H1 (cell line): Measurements from ENCODE around the gene GFI1B. TPM values are rescaled to one million over a fixed set of nuclear protein-coding genes. Genes with fewer than 3 reads are reported as not detected.

Experiments
- CTCF ChIA-PET: fragments of 300-600 bp; sonication (Branson Sonifier 250); formaldehyde crosslinking; loops from one replicate; lab custom pipeline; 2021; ENCODE audit not compliant: partially characterized antibody; lab: Charles Lee
- POLR2A ChIA-PET: fragments of 300-600 bp; sonication (Branson Sonifier 250); formaldehyde crosslinking; loops from one replicate; lab custom pipeline; 2021; ENCODE audit warnings: inconsistent platforms; ENCODE audit not compliant: partially characterized antibody; lab: Charles Lee
- DNase-seq, 2 experiments: peaks; one replicate each; pipeline versions ENCODE4 v3.0.0 to v3.0.0-alpha.2; 2010 to 2022; ENCODE audit warnings: low spot score in 2 of 2, low read depth in 1 of 2, mixed read lengths in 1 of 2
- FAIRE-seq: peaks from 2 replicates; lab custom pipeline; 2011; peaks lifted over from hg19 to GRCh38; lab: Jason Lieb, UNC
- H2AFZ ChIP-seq: 2 replicates; pipeline ENCODE4 v1.8.1; 2012; ENCODE audit warnings: low read length, inconsistent platforms
- H2AK5ac ChIP-seq: 2 replicates; pipeline ENCODE4 v1.6.1; 2013; ENCODE audit warnings: low read depth, low read length
- H2BK120ac ChIP-seq: replicated peaks from 2 replicates; pipeline ENCODE3; 2013; ENCODE audit warnings: low read depth, low read length, inconsistent platforms
- H2BK12ac ChIP-seq: 2 replicates; pipeline ENCODE4 v1.6.1; 2013; ENCODE audit warnings: low read depth, low read length
- H2BK15ac ChIP-seq: 2 replicates; pipeline ENCODE4 v1.6.1; 2013; ENCODE audit warnings: low read length
- H2BK20ac ChIP-seq: 2 replicates; pipeline ENCODE4 v1.6.1; 2013; ENCODE audit warnings: low read length
- H2BK5ac ChIP-seq: 2 replicates; pipeline ENCODE4 v1.6.1; 2013; ENCODE audit warnings: low read depth, low read length
- H3K14ac ChIP-seq: 2 replicates; pipeline ENCODE4 v1.6.1; 2013; ENCODE audit warnings: inconsistent platforms; ENCODE audit not compliant: insufficient read length
- H3K18ac ChIP-seq: 2 replicates; pipeline ENCODE4 v1.6.1; 2013; ENCODE audit warnings: low read length; ENCODE audit errors: extremely low read depth
- H3K23ac ChIP-seq: 2 replicates; pipeline ENCODE4 v1.6.1; 2013; ENCODE audit warnings: inconsistent platforms; ENCODE audit not compliant: insufficient read length
- H3K23me2 ChIP-seq: 2 replicates; pipeline ENCODE4 v1.6.1; 2013; ENCODE audit warnings: low read depth, low read length
- H3K27ac ChIP-seq: 2 replicates; pipeline ENCODE4 v1.6.1; 2011; ENCODE audit warnings: low read depth, low read length, inconsistent platforms
- H3K27me3 ChIP-seq, 4 experiments: replicated peaks in 1 of 4; 1 replicate in 1 of 4; 2 replicates in 3 of 4; pipeline versions ENCODE4 v1.6.1 to v1.8.1; 2011 to 2013; ENCODE audit warnings: low read length in 3 of 4, mild to moderate bottlenecking in 3 of 4, inconsistent platforms in 2 of 4, mixed read lengths in 2 of 4, moderate library complexity in 1 of 4; ENCODE audit not compliant: control insufficient read depth in 3 of 4, insufficient read depth in 3 of 4; ENCODE audit errors: extremely low read depth in 1 of 4
- H3K36me3 ChIP-seq, 4 experiments: 2 replicates each; pipeline versions ENCODE4 v1.6.1 to v1.8.1; 2011 to 2013; ENCODE audit warnings: mild to moderate bottlenecking in 4 of 4, low read length in 3 of 4, moderate library complexity in 2 of 4, control low read depth in 1 of 4, inconsistent platforms in 1 of 4; ENCODE audit not compliant: insufficient read depth in 4 of 4, control insufficient read depth in 2 of 4
- H3K4ac ChIP-seq: replicated peaks from 2 replicates; pipeline ENCODE3; 2013; ENCODE audit warnings: low read length, low read depth, mixed read lengths, inconsistent platforms; ENCODE audit not compliant: insufficient read length
- H3K4me1 ChIP-seq, 4 experiments: replicated peaks in 1 of 4; 1 replicate in 1 of 4; 2 replicates in 3 of 4; pipeline versions ENCODE4 v1.6.1 to v1.8.1; 2011 to 2013; ENCODE audit warnings: low read length in 3 of 4, inconsistent platforms in 2 of 4, mixed read lengths in 1 of 4; ENCODE audit not compliant: insufficient read depth in 4 of 4, control insufficient read depth in 3 of 4
- H3K4me2 ChIP-seq, 2 experiments: 2 replicates each; pipeline versions ENCODE4 v1.6.1 to v1.8.1; 2011 to 2013; ENCODE audit warnings: low read depth in 2 of 2, low read length in 2 of 2, control low read depth in 1 of 2, inconsistent platforms in 1 of 2, mild to moderate bottlenecking in 1 of 2; ENCODE audit not compliant: insufficient read depth in 1 of 2
- H3K4me3 ChIP-seq, 4 experiments: fragments of 200-600, 300-600 bp in 1 of 4; sonication (generic), shearing (Covaris generic), sonication (Bioruptor Twin) in 1 of 4; 2 replicates each; pipeline versions ENCODE4 v1.5.1 to v1.8.1; 2011 to 2016; ENCODE audit warnings: low read length in 4 of 4, low read depth in 3 of 4, control low read depth in 2 of 4, inconsistent platforms in 2 of 4, mild to moderate bottlenecking in 2 of 4, mixed read lengths in 1 of 4, moderate library complexity in 1 of 4; ENCODE audit not compliant: insufficient read depth in 2 of 4; ENCODE audit errors: extremely low read depth in 1 of 4
- H3K56ac ChIP-seq: replicated peaks from 2 replicates; pipeline ENCODE3; 2013; ENCODE audit warnings: low read depth, mild to moderate bottlenecking, mixed read lengths, low read length, inconsistent platforms; ENCODE audit not compliant: insufficient read length
- H3K79me1 ChIP-seq: 2 replicates; pipeline ENCODE4 v1.6.1; 2013; ENCODE audit warnings: low read depth, low read length, control low read depth
- H3K79me2 ChIP-seq, 2 experiments: 2 replicates each; pipeline versions ENCODE4 v1.6.1 to v1.8.1; 2012 to 2013; ENCODE audit warnings: low read length in 2 of 2, mild to moderate bottlenecking in 2 of 2, inconsistent platforms in 1 of 2; ENCODE audit not compliant: insufficient read depth in 2 of 2, control insufficient read depth in 1 of 2
- H3K9ac ChIP-seq, 4 experiments: replicated peaks in 1 of 4; 1 replicate in 1 of 4; 2 replicates in 3 of 4; pipeline versions ENCODE4 v1.6.1 to v1.8.1; 2011 to 2013; ENCODE audit warnings: low read depth in 3 of 4, low read length in 3 of 4, control low read depth in 2 of 4, mild to moderate bottlenecking in 2 of 4, moderate library complexity in 2 of 4, inconsistent platforms in 1 of 4; ENCODE audit errors: extremely low read depth in 1 of 4
- H3K9me3 ChIP-seq, 2 experiments: 2 replicates each; pipeline versions ENCODE4 v1.6.1 to v1.8.1; 2012 to 2013; ENCODE audit warnings: mild to moderate bottlenecking in 2 of 2, moderate library complexity in 2 of 2, control low read depth in 1 of 2, inconsistent platforms in 1 of 2, low read depth in 1 of 2, low read length in 1 of 2, mixed read lengths in 1 of 2; ENCODE audit not compliant: insufficient read depth in 2 of 2
- H4K20me1 ChIP-seq, 2 experiments: replicated peaks in 1 of 2; 2 replicates each; pipeline versions ENCODE3 to v1.8.1; 2011 to 2013; ENCODE audit warnings: inconsistent platforms in 2 of 2, low read length in 2 of 2, mild to moderate bottlenecking in 1 of 2; ENCODE audit not compliant: insufficient read depth in 2 of 2, control insufficient read depth in 1 of 2
- H4K5ac ChIP-seq: 2 replicates; pipeline ENCODE4 v1.6.1; 2013; ENCODE audit warnings: low read length, low read depth, mixed read lengths, inconsistent platforms; ENCODE audit not compliant: insufficient read length
- H4K8ac ChIP-seq: 2 replicates; pipeline ENCODE4 v1.8.0; 2013; ENCODE audit warnings: mild to moderate bottlenecking, moderate library complexity, low read length, inconsistent platforms; ENCODE audit not compliant: insufficient read depth; ENCODE audit errors: extremely low read depth
- H4K91ac ChIP-seq: replicated peaks from 2 replicates; pipeline ENCODE3; 2013; ENCODE audit warnings: low read length, mixed read lengths, inconsistent platforms; ENCODE audit not compliant: insufficient read length
- CREB1 ChIP-seq: IDR thresholded peaks from 2 replicates; pipeline ENCODE4 v1.6.1; 2012; ENCODE audit warnings: inconsistent platforms
- EGR1 ChIP-seq: IDR thresholded peaks from 2 replicates; pipeline ENCODE4 v1.6.1; 2011; ENCODE audit warnings: low read depth, low read length, borderline replicate concordance
- FOSL1 ChIP-seq: IDR thresholded peaks from 2 replicates; pipeline ENCODE4 v1.6.1; 2011; ENCODE audit warnings: mild to moderate bottlenecking, low read depth, low read length, moderate library complexity; ENCODE audit not compliant: insufficient read depth
- HDAC2 ChIP-seq, 2 experiments: fragments of 300-600 bp in 1 of 2; sonication (generic) in 1 of 2; IDR thresholded peaks; 2 replicates each; pipeline ENCODE4 v1.6.1; 2011 to 2012; ENCODE audit warnings: low read depth in 2 of 2, low read length in 2 of 2, mild to moderate bottlenecking in 2 of 2, moderate library complexity in 2 of 2, borderline replicate concordance in 1 of 2, inconsistent platforms in 1 of 2
- POLR2AphosphoS5 ChIP-seq: IDR thresholded peaks from 2 replicates; pipeline ENCODE4 v1.6.1; 2011; ENCODE audit warnings: low read depth, low read length
- RAD21 ChIP-seq, 2 experiments: IDR thresholded peaks in 1 of 2; conservative IDR thresholded peaks in 1 of 2; 2 replicates each; pipeline ENCODE4 v1.6.1; 2011; ENCODE audit warnings: low read depth in 2 of 2, low read length in 2 of 2, improper control_type of control experiment in 1 of 2, inconsistent platforms in 1 of 2, mild to moderate bottlenecking in 1 of 2, moderate library complexity in 1 of 2
- RFX5 ChIP-seq: IDR thresholded peaks from 2 replicates; pipeline ENCODE4 v1.6.1; 2011; ENCODE audit warnings: low read depth, low read length, improper control_type of control experiment, borderline replicate concordance
- SP1 ChIP-seq: IDR thresholded peaks from 2 replicates; pipeline ENCODE4 v1.6.1; 2011; ENCODE audit warnings: low read depth, low read length
- SP4 ChIP-seq: IDR thresholded peaks from 2 replicates; pipeline ENCODE4 v1.6.1; 2012; ENCODE audit warnings: low read length, inconsistent platforms
- TAF7 ChIP-seq: optimal IDR thresholded peaks from 2 replicates; pipeline ENCODE3; 2011; ENCODE audit warnings: low read depth, mild to moderate bottlenecking, inconsistent platforms, low read length, moderate library complexity, borderline replicate concordance
- WGBS, 2 experiments: shearing (Covaris generic) in 1 of 2; methylation state at CpG; one replicate each; pipeline versions ENCODE4 v1.1.6 to v1.1.7; 2013 to 2015; ENCODE audit warnings: low lambda C conversion rate in 2 of 2, mixed read lengths in 2 of 2, inconsistent platforms in 1 of 2, low coverage in 1 of 2, missing lambda C conversion rate in 1 of 2; ENCODE audit not compliant: insufficient replicate concordance in 2 of 2, insufficient coverage in 1 of 2, insufficient read length in 1 of 2; ENCODE audit errors: extremely low coverage in 1 of 2, missing lambda C conversion rate in 1 of 2; 5-methylcytosine and 5-hydroxymethylcytosine counted together
- polyA plus RNA-seq, 7 experiments: library from polyadenylated mRNA; depleted of rRNA in 3 of 7; stranded (reverse) in 5 of 7; unstranded in 2 of 7; fragments of >200 nt in 5 of 7; fragments of 200-250 nt in 2 of 7; gene quantifications; 1 replicate in 5 of 7; 2 replicates in 1 of 7; 4 replicates in 1 of 7; pipeline versions ENCODE4 v1.2.1 to v1.2.3, GENCODE V29; 2011 to 2013; ENCODE audit warnings: missing spikeins in 2 of 7, mixed read lengths in 2 of 7
- total RNA-seq: library from RNA; stranded (reverse); fragmentation: NEBNext Ultra II Directional; extraction: Animal tissue kit (Norgen Biotek cat#: 25700); gene quantifications from 2 replicates; pipeline ENCODE4 v1.2.1, GENCODE V29; 2021

GFI1B gene
- total and polyA plus RNA-seq, 2 of the 8 experiments (the other 6 are each of a cell fraction or from before 2014, with no cell fraction given), result 0.09 to 0.11 TPM

DNA sequence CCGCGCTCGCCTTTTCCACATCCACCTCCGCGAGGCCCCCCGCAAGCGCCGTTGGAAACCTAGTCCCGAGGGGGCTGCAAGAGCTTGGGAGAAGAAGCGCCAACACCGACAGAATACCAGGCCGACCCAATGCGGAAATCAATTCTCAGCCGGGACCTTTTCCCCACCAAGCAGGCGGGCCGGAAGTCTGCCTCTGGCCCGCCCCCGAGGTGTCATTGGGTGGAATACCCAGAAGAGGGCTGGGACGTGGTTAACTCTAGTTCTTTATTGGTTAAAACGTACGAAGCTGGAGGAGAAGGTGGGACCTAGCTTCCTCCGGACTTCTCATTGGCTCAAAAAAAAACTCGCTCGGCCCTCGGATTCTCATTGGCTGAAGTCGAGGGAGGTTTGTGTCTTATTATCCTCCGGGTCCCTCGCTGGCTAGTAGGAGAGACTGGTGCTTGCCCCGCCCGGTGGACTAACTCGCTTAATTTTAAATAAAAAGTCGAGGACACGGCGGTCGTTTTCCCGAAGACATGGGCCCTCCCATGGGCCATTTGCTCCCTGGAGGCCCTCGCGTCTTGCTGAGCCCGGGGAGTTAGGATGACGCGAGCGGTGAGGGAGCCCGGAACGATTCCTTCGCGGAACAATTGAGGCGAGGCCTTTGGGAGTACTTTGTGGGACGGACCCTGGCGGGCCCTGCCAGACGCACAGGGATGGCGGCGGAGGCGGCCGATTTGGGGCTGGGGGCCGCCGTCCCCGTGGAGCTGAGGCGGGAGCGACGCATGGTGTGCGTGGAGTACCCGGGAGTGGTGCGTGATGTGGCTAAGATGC is 52.0 kb downstream of the GFI1B start, which contains the start of gene GTF3C5:
Gene GTF3C5, plus strand, starts transcription at position 681 of the 813 bp plus-strand sequence. Its CDS starts 15 bp downstream, at position 696.
- Histone ChIP-seq H3K9me3 (no peaks in the 10 kb centered on the region), H2AFZ (peak within 1 kb of the TSS; percentile 46; the same call in 1 of the 2 replicates), H2BK12ac (no peak within 1 kb of the TSS), H3K4me1 (peaks cover 2 to 10% (median 5%) of the 10 kb centered on the region in 4 experiments; a peak in 6 of 7 replicates), H3K27me3 (no peaks in the 10 kb centered on the region; a peak in 1 of 7 replicates), H3K4me2 (peak within 1 kb of the TSS; percentile 95 to 97), H3K23me2 (peaks cover 8% of the 10 kb centered on the region; the same call in 1 of the 2 replicates), H2BK20ac (no peak within 1 kb of the TSS), H2BK5ac (peak within 1 kb of the TSS; percentile 86), H3K9ac (peak within 1 kb of the TSS; percentile 92 to 99 (median 94)), H3K4me3 (peak within 1 kb of the TSS; percentile 95 to 99 (median 98)), H3K23ac (no peak within 1 kb of the TSS), H3K27ac (peak within 1 kb of the TSS; percentile 87), H2AK5ac (peak within 1 kb of the TSS; percentile 86), H3K36me3 (peaks cover 0 to 5% (median 0%) of the 10 kb centered on the region in 4 experiments; a peak in 1 of 8 replicates), H3K14ac (no peak within 1 kb of the TSS), H4K91ac (peak within 1 kb of the TSS; percentile 82), H4K8ac (peak within 1 kb of the TSS; percentile 96), H2BK15ac (no peak within 1 kb of the TSS), H3K18ac (peak within 1 kb of the TSS; percentile 95), H4K20me1 (peaks cover 5 to 15% of the 10 kb centered on the region in 2 experiments), H2BK120ac (no peak within 1 kb of the TSS), H3K79me2 (peaks cover 27 to 49% of the 10 kb centered on the region in 2 experiments), H3K79me1 (peaks cover 23% of the 10 kb centered on the region), H3K56ac (peak within 1 kb of the TSS; percentile 77), H4K5ac (peak within 1 kb of the TSS; percentile 82), H3K4ac (no peak within 1 kb of the TSS)
- CTCF ChIA-PET, result interaction anchor here (0.6 to 6.9 kb wide), 8 partner anchors 8 to 117 kb away, joined by 3 to 44 read pairs (median 4); no protein-coding TSS in a partner anchor
- FAIRE-seq (peak; percentile 96), DNase-seq (peak; percentile 89 to 91)
- WGBS, 2 experiments, result 2% methylated on average over 51 of the region's 63 CpGs; no CpG with 5 or more reads in 1 of the 2 experiments
- POLR2A ChIA-PET, result interaction anchor here (0.7 to 2.3 kb wide), 17 partner anchors 8 to 337 kb away, joined by 3 to 17 read pairs (median 3); no protein-coding TSS in a partner anchor
- TF ChIP-seq SP4, result peak; percentile 95
- TF ChIP-seq CREB1, result peak; percentile 76
- peak; percentile 95 for TF ChIP-seq SP1
- peak; percentile 99 for TF ChIP-seq TAF7
- no peak for TF ChIP-seq EGR1
- peak; percentile 92 for TF ChIP-seq POLR2AphosphoS5
- peak in 1 of 2 experiments; percentile 91; a peak in 2 of 4 replicates for TF ChIP-seq HDAC2 (IDR thresholded peaks at IDR 0.05; ENCODE audit: borderline replicate concordance in 1 of 2, low read depth in 2 of 2, low read length in 2 of 2)
- TF ChIP-seq RFX5, result 0 out of 2 replicates have a peak, but pooled peaks have one; percentile 31
- no peak; a peak in 1 of 4 replicates for TF ChIP-seq RAD21 (IDR thresholded peaks at IDR 0.05 in 1 of 2, conservative IDR thresholded peaks at IDR 0.05 in 1 of 2; ENCODE audit: low read depth in 2 of 2, low read length in 2 of 2)
- TF ChIP-seq FOSL1, result no peak
